Activated effector memory CD4-positive, alpha-beta T cell treated with Interleukin-2 at 50 U/mL for 16 hours (primary cell): ENCODE results near the gene NGEF.

Source experiments
- DNase-seq: peaks from one replicate; pipeline ENCODE4 v3.0.0-alpha.2; 2020

NGEF gene

DNA sequence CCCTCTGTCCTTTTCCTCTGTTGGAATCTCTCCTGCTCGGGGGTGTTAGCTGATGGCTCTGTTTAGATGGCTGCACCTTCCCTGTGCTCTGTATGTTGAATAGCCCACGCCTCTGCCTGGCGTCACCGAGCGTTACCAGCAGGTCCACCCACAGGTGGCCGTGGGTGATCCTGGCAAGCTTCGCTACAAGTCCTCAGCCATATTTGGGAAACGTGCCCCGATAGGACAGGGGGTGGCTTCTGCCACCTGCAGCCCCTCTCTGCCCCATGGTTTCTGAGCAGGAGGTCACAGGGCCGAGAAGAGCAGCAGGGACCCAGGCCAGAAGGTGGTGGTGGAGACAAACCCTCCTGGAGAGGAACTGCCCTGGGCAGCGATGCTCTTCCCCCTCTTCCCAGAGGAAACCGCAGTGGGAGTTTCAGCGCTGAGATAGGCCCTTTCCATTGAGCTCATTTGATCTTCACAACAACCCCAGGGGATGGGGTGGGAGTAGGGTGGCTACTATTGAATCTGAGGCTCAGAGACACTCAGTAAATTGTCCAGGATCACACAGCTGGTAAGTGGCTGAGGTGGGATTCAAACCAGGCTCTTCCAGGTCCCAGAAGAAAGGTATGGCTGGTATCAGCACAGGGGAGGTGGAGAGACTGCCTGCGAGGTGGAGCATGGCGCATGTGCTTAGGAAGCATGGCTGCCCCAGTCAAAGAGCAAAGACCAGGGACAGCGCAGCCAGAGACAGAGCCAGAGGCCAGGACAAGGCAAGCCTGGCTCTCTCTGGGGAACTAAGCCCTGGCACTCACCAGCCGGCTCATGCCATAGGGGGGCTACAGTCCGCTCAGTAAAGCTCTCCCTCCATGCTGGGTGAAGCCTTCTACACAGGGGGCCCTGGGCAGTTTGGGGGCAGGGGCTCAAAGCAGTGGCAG lies 15.0 kb downstream of the NGEF start:
- no peak for DNase-seq

DNA sequence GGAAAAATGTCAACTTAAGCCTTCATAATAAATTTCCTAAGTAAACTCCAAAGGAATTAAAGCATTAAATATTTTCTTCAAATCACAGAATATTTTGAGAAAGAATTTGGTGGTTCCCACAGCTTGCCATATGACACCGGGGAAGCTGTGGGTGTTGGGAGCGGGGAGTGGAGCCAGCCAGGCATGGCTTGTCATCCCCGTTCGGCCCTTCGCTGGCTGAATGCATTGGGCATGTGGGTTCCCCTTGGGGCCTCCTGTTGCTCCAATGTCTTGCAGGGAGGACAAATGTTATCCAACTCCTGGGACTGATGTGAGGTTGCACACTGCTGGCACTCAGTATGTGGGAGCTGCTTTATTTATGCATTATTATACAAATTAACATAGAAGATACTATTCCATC lies 18.6 kb downstream of the NGEF start:
- no peak for DNase-seq

DNA sequence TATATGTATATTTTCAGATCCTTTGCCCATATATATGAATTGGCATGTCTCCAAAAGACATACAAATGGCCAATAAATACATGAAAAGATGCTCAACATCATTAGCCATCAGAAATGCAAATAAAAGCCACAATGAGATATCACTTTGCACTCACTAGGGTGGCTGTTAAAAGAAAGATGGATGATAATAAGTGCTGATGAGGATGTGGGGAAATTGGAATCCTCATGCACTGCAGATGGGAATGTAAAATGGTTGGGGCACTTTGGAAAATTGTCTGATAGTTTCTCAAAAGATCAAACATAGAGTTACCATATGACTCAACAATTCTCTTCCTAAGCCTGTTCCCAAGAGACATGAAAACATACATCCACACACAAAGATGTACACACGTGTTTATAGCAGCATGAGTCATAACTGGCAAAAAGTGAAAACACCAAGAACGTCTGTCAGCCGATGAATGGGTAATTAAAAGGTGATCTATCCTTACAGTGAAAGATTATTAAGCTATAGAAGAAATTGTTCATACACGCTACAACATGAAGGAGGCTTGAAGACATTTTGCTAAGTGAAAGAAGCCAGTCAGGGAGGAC lies 19.7 kb downstream of the NGEF start:
- DNase-seq, result no peak

DNA sequence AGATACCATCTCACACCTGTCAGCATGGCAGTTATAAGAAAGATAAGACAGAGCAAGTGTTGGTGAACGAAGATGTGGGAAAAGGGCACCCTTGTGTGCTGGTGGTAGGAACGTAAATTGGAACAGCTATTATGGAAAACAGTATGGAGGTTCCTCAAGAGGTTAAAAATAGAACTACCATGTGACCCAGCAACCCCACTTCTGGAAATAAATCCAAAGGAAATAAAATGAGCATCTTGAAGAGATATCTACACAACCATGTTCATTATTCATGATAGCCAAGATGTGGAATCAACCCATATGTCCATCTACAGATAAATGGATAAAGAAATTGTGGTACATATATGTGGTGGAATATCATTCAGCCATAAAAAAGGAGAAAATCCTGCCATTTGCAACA lies 26.9 kb downstream of the NGEF start:
- DNase-seq, result no peak

DNA sequence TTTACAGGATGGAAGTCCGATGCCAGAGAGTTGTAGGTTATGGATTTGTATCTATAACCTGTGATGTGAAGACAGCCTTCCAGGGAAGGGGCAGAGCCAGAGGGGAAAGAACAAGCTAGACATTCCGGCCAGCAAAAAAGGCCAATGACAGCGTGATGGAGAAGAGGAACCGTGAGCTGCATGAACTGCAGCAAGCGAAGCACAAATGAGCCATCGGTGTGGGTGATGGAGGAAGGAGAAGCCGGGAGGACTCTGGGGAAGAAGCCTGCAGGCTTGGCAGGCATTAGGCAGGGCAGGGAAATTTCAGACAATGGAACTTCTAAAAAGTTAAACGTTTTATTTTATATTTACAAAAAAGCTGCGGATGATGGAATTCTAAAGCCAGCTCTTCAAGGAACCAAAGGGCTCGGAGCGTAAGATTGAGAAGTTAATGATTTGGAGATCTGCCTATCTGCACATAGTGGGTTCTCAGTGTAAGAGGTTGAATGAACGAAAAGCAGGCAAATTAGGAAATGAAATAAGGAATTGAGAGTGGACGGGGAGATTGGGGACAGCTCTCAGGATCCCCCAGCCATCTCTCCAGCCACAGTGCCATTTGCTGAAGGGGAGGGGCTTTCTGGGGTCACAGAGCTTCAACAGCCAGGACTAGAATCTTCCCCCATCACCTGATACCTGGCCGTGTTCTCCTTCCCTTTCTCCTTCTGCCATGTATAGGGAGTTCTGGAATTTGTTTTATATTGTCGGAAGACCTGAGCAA lies 28.4 kb downstream of the NGEF start:
- no peak for DNase-seq

DNA sequence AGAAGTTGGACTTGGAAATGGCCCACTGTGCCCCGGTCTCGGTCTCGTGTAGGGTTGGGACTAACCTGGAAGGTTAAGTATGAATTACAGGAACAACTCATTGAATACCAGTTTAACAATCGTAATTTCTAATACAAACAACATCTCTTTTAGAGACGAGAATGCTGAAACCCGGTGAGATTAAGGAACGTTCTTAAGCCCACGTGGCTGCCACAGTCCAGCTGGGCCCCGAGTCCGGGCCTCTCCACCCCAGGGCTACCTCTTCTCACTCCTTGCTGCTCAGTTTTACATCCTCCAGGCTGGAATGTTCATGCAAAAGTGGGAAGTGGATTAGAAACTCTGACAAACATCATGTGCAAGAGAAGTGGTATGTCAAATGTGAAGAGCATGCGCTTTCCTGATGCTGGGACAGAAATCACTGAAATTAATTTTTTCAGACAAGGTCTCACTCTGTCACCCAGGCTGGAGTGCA lies 29.4 kb downstream of the NGEF start:
- no peak for DNase-seq

DNA sequence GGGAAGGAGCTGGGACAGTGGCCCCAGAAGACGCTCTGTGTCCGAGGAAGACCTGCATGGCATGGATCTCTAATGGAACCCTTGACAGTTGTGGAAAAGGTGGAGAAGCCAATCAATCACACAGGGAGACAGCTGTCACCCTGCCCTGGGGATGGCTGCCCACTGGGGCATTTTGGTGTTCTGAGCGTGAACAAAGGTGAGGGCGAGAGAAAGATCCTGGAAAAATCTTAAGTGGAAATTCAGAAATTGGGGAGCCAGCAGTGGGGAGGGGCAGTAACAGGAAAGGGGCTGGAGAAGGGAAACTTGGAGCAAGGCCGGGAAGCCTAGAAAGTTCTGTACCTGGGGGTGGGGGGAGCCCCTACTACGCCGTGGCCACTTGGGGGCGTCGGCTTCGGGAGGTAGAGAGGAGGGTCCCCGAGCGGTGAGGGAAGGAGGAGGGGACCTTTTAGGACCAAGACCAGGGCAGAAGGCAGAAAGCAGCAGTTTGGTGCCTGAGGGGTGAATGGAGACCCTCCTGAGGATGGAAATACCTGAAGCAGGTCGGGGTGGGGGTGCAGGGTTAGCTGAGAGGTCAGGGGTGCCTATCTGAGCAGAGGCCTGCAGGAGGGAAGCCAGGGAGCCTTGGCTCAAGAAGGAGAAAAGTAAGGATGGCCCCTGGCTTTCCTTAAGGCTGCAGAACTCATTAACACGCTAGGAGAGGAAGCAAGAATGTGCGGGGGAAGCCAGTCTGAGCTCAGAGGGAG lies 30.0 kb downstream of the NGEF start:
- no peak for DNase-seq

DNA sequence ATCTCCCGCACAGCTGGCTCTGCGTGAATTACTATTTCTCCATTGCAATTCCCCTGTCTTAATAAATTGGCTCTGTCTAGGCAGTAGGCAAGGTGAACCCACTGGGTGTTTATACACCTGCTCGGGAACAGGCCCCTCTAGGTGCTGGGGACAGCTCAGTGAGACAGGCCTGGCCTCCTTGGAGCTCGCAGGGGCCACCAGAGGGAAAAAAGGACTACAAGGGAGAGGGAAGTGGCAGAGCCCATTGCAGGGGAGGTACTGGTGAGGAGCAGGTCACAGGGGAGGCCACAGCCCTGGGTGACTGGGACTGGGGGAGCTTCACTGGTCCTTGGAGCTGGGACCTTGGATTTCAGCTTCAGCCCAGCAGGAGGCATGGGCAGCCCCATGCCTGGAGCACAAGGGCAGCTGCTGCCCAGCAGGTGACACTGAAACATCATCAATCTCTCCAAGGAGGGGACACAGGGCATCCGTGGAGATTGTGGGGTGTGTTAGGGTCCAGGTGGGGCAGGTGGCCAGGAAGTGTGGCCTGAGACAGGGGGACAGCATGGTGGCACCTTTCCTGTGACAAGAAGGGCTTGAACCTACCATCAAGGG lies 31.2 kb downstream of the NGEF start:
- DNase-seq, result no peak

DNA sequence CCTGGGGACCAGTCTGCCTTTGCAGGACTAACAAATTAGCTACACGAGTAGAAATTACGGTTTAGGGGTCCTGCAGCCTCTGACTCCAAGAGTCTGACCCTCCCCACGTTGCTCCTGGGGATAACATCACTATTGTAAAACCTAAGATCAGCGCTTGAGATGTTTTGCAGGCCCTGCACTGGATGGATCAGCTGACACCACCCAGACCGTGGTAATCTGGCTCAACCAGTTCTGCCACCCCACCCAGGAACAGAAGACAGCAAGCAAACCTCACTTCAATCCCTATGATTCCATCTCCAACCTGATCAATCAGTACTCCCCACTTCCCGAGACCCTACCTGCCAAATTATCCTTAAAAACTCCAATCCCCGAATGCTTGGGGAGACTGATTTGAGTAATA lies 31.7 kb downstream of the NGEF start:
- DNase-seq, result no peak

DNA sequence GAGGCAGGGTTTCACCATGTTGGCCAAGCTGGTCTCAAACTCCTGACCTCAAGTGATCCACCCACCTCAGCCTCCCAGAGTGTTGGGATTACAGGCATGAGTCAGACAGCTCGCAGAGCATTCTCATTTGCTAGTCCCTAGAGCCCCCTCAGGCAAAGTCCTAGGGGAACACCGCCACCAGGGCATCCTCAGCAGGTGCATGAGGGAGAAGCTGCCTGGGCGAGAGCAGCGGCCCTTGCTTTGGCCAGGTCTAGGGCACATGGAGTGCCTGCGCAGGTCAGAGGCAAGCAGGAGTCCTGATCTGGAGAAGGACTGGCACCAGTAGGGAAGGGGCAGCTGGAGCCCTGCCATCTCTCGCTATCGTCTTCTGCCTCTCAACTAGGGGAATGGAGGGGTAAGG lies 32.4 kb downstream of the NGEF start:
- no peak for DNase-seq

DNA sequence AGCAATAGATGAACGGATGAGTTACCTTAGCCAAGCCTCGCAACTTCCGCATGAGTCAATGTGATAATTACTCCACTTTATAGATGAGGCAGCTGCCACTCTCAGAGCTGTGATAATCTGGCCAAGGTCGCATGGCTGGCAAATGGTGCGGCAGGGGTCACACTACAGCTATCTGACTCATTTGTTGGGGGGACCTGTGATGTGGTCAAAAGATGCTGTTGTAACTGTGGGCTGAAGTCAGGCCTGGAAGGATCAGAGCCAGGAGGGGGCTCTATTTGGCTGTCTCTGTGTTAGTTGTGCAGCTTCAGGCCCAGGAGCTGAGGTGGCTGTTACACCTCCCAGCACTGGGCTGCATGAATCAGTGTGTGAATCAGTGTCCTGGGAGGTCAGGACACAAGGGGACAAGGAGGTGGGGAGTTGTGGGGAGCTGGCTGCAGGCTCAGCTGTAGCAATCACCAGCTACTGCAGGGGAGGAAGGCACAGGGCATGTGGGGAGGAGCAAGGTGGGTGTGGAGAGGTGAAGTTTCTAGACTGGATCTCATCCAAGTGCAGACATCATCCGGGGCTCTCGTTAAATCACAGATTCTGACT lies 33.1 kb downstream of the NGEF start:
- DNase-seq, result no peak

DNA sequence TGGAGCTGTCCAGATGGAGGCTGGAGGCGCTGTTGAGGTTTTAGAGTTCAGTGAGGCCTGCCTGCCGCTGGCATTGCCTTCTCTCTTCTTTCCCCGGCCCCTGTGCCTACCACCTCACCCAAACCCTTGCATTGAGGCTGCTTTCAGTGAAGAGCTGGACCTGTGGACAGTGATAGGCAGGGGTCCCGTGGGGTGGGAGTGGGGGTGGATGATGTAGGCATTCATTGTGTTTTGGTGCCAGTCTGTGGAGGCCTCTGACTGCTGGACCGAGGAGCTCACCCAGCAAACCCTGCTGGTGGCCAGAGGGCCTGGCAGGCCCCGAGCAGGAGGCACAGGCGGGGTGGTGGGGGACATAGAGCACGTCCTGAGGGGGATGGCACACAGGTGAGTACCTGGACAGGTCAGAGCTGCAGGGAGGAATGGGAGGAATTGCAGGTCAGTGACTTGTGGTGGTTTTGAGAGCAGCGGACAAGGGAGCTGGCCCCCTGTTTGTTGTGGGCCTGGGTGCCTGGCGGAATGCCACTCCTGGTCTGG lies 35.6 kb downstream of the NGEF start:
- no peak for DNase-seq

DNA sequence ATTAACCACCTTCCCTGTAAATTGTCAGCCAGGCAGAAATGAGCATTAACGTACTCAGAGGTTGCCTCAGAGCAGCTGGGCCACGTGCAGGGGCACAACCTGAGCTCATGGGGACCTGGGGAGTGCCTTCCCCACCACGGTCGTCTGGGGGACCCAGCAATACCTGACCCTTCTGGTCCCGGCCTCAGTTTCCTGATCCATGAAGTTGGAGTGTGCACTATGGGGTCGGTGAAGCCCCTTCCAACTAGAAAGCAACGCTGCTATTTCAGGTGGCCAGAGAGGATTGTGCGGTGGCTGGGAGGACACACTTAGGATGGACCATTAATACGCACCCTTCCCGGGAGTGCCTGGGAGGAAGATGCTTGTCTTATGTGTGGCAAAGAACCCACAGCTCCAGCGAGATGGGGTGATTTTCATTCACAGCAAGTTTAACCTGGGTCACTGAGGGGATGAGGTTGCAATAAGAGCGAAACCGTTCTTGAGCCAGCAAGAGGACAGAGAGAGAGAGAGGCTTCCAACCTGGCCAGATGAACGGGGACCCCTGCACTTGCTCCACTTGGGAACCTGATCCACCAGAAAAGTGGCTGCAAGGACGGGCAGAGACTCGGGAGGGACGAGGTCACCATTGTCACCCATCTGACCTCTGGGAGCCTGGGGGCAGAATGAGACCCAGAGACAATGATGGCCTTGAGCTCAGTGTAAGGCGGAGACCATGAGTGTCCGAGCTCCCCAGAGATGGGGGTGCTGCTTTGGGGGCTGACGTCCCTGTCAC lies 36.2 kb downstream of the NGEF start:
- no peak for DNase-seq

DNA sequence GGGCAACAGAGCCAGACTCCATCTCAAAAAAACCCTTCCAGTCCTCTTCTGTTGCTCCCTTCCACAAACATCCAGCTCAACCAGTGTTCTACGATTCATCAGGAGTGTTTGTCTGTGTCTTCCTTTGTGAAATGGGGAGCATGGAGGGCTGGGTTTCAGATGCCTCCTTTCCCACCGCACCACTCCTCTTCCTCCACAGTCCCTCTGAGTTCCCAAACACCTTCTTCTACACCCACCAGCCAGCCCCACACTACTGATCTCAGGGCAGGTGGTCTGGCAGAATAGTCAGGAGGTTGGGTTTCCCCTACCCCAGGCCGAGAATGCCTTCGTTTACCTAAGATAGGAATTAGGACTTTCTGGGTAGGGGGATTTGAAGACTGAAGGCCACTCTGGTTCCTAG lies 36.9 kb downstream of the NGEF start:
- no peak for DNase-seq

DNA sequence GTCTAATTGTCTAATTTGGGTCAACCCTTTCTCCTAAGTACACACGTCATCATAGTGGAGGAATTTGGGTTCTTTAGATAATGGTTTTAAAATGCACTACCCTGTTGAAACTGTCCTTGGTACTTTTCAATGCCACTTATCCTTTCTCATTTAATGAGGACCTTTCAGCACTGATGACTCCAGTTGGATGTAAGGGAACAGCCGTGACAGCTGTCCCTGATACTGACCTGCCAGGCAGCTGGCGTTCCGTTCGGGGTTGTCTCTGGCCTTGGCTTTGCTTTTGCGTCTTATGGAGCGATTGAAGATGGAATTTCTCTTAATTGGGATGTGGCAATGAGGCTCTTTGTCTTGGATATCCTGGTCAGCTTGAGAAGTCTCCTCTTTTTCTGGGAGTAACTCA lies 38.7 kb downstream of the NGEF start:
- DNase-seq, result no peak

DNA sequence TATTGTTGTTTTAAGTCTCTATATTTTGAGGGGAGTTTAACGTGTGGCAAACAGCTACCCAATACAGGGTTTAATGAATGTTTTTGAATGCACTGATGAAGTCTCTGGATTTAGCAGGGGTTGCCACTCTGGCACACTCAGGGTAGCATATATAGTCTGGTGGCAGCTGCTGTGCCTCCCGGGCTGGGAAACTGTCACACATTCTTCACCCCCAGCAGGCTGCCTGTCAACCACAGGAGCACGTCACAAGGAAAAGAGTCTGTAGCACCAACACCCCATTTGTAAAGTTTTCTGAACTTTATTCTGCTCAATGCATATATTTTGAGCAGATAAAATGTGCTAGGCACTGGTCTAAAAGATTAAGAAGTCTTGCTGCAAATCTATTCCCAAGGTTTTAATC lies 39.3 kb downstream of the NGEF start:
- DNase-seq, result no peak

DNA sequence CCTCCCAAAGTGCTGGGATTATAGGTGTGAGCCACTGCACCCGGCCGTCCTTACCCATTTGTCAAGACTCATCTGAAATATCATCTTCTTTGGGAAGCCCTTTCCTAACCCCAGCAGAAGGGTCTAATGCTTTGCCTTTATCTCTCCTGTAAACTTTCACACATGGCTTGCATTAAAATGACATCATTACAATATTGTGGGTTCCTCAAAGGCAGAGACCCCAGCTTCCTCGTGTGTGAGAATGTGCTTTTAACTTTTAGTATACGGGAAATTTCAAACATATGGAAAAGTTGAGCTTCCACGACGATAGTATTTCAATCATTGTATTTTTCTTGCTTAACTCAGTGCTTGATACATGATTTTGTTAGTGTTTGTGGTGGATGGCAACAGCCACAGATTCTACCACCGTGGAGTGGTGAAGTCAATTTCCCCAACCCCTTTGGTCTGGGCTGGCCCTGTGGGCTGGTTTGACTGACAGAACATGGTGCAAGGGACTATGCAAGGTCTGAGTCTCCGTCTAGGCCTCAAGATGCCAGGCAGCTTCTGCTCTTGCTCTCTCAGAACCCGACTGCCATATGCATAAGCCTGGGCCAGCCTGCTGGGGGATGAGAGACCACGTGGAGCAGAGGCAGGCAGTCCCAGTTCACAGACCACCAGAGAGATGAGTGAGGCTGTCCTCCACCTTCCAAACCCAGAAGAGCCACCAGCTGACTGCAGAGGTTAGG lies 39.9 kb downstream of the NGEF start:
- no peak for DNase-seq

DNA sequence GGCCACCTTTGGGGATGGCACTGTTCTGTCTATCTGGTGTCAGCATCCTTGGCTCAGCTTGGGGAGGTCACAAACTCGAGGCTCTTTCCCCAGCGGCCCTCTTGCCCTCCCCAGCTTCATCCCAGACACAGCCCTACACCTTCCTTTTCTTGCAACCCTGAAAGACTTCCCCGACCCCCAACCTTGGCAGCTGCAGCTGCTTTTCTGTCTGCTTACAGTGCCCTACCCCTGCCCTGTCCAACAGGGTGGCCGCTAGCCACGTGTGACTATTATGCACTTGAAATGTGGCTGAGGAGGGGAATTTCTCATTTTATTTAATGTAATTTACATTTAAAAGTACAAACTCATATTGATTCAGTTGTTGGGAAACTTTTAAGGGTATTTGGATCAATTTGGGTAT lies 41.3 kb downstream of the NGEF start:
- DNase-seq, result no peak

DNA sequence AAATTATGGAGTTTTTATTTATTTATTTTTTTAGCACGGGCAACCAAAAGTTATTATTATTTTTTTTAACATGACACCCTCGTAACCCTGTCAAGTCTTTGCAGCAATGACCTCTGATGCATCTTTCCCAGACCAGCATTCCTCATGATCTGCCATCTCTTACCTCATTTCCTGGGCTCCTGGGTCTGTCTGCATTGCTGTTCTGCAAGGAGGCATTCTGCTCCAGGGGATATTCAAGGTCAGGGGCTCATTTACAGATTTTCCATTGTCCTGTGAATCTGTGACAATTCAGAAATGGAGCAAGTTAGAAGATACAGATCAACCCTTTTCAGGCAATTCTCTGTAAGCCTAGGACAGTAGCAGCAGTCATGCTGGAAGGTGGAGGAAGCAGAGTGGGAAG lies 43.0 kb downstream of the NGEF start:
- DNase-seq, result no peak

DNA sequence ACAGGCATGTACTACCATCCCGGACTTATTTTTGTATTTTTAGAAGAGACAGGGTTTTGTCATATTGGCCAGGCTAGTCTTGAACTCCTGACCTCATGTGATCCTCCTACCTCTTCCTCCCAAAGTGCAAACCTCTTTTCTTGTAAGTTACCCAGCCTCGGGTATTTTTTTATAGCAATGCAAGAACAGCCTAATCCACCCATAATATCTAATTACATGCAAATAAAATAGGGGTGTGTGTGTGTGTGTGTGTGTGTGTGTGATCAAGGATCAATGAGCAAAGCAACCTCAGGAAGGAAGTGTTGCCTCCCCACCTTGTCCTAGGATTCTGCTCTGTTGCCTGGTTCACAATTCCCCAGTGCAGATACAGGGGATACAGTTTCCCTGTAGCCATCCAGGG lies 45.6 kb downstream of the NGEF start:
- no peak for DNase-seq

DNA sequence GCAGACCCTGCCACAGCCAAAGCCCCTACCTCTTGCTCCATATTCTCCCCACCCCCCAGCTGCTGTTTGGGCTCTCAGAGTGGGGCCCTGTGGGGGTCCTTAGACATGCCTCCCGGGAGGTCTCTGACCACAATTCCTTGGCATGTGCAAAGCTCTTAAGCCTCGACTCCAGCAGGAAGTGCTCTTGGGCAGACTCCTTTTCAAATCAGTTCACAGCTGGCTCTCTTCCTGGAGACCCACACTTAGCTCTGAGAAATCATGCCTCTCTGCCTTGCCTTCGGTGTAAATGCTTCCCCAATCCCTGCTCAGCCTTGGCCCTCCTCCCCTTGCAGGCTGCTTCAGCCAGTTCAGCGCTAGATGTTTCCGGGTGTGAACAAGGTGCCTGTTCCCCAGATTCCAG lies 46.9 kb downstream of the NGEF start:
- DNase-seq, result no peak
